ENCODE measurements around the gene CDKN2AIP.

- no peak for TF ChIP-seq CTCF (IDR thresholded peaks at IDR 0.05 in 8 of 11, conservative IDR thresholded peaks at IDR 0.05 in 3 of 11)
- TF ChIP-seq POLR2AphosphoS5 (IDR thresholded peaks at IDR 0.05) = no peak
Observed at GRCh38 chr4:183478926-183479325, 34.5 kb downstream of the CDKN2AIP start.

Measured in spleen (tissue), 7 donors.